ENCODE measurements around the gene HECTD4.

GRCh38 chr12:112134731-112135130, 247.5 kb downstream of the HECTD4 start:
- TF ChIP-seq POLR2A (IDR thresholded peaks at IDR 0.05) (no peak), CTCF (IDR thresholded peaks at IDR 0.05) (no peak)
